Measurements from ENCODE around the gene GTF2F1. TPM values are rescaled to one million over a fixed set of nuclear protein-coding genes. Genes with fewer than 3 reads are reported as not detected.
"Not testable (repeated sequence)": the region's sequence is repeated elsewhere in the genome, so short reads cannot be mapped to it uniquely, and the experiment has no call there.

Gene GTF2F1
- total and polyA plus RNA-seq, 9 of the 15 experiments (the other 6 are each of a cell fraction or from before 2014, with no cell fraction given) = 4.7 to 75.4 (median 68.4) TPM

DNA sequence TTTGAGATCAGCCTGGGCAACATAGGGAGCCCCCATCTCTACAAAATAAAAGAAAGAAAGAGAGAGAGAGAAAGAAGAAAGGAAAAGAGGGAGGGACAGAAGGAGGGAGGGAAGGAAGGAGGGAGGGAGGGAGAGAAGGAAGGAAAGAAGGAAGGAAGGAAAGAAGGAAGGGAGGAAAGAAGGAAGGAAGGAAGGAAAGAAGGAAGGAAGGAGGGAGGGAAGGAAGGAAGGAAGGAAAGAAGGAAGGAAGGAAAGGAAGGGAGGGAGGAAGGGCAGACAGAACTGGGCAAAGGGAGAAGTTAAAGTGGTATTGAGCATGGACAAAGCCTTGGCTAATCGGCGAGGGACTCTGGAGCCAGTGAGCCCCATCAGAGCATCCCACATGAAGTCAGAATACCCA lies 43.7 kb downstream of the GTF2F1 start:
- H3K79me2 ChIP-seq (ENCODE audit: control insufficient read depth, insufficient read depth, low read length); ATAC-seq; CTCF ChIA-PET (ENCODE audit: low intra/inter-chr PET ratio); H3K9me3 ChIP-seq (replicated peaks; ENCODE audit: control insufficient read depth, insufficient read depth, low read depth, low read length); H3K4me3 ChIP-seq; H3K27ac ChIP-seq (ENCODE audit: extremely low read depth, low read depth, low read length); H3K9me1 ChIP-seq (ENCODE audit: control insufficient read depth, insufficient read depth, low read length); H3K9ac ChIP-seq (ENCODE audit: insufficient read depth in 1 of 2, low read depth in 2 of 2, low read length in 2 of 2); H3K4me1 ChIP-seq (replicated peaks in 1 of 2; ENCODE audit: control insufficient read depth in 2 of 2, insufficient read depth in 2 of 2, low read length in 2 of 2); H3K36me3 ChIP-seq (ENCODE audit: control insufficient read depth, insufficient read depth, low read length); BruUV-seq (replicated peaks); in situ Hi-C loops (cut with MboI); intact Hi-C loops (cut with micrococcal nuclease); FAIRE-seq; H3K4me2 ChIP-seq (ENCODE audit: insufficient read depth, low read length); H4K20me1 ChIP-seq (replicated peaks; ENCODE audit: control insufficient read depth, insufficient read depth, low read length); DNase-seq (ENCODE audit: extremely low read depth in 1 of 4, low spot score in 3 of 4); H2AFZ ChIP-seq (ENCODE audit: low read depth, low read length): not testable (repeated sequence)
- TF ChIP-seq, protein P1, sequence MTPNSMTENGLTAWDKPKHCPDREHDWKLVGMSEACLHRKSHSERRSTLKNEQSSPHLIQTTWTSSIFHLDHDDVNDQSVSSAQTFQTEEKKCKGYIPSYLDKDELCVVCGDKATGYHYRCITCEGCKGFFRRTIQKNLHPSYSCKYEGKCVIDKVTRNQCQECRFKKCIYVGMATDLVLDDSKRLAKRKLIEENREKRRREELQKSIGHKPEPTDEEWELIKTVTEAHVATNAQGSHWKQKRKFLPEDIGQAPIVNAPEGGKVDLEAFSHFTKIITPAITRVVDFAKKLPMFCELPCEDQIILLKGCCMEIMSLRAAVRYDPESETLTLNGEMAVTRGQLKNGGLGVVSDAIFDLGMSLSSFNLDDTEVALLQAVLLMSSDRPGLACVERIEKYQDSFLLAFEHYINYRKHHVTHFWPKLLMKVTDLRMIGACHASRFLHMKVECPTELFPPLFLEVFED (CRISPR knock-in tag; conservative IDR thresholded peaks at IDR 0.05) = peak; percentile 70; the same call in 1 of the 2 replicates
- TF ChIP-seq, protein P2, sequence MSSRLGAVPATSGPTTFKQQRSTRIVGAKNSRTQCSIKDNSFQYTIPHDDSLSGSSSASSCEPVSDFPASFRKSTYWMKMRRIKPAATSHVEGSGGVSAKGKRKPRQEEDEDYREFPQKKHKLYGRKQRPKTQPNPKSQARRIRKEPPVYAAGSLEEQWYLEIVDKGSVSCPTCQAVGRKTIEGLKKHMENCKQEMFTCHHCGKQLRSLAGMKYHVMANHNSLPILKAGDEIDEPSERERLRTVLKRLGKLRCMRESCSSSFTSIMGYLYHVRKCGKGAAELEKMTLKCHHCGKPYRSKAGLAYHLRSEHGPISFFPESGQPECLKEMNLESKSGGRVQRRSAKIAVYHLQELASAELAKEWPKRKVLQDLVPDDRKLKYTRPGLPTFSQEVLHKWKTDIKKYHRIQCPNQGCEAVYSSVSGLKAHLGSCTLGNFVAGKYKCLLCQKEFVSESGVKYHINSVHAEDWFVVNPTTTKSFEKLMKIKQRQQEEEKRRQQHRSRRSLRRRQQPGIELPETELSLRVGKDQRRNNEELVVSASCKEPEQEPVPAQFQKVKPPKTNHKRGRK (tag; IDR thresholded peaks at IDR 0.05) = peak; percentile 79
- POLR2A ChIA-PET = interaction anchor here (0.8 kb wide), 1 partner anchor 20 kb away, joined by 5 read pairs; no protein-coding TSS in a partner anchor
- peaks cover 10 to 15% of the 10 kb centered on the region in 2 experiments for H3K27me3 ChIP-seq (ENCODE audit: control insufficient read depth in 2 of 2, insufficient read depth in 2 of 2, low read length in 2 of 2)
- WGBS (ENCODE audit: insufficient coverage, low coverage, missing lambda C conversion rate) = 0% methylated on average over 2 of the region's 2 CpGs

Data from K562 (cell line).